ENCODE data around the gene GALR2.

DNA sequence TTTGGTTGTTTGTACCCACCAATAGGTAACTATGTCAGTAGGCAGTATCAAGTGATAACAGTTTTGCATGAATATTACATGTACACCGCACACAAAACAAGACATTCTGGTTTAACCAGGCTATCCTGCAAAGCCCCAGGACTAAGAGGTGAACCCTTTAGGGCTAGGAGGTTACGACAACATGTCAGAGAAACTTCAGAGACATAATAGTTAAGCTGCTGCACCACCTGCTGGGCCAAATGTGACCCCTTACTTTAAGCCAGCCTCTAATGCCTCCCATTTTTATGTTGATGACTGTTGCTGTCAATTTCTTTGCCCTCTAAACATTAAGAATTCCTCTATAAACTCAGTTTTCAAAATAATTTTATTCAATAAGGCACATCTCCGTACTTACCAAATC, 17.7 kb upstream of the GALR2 start:
- TF ChIP-seq, protein P1, sequence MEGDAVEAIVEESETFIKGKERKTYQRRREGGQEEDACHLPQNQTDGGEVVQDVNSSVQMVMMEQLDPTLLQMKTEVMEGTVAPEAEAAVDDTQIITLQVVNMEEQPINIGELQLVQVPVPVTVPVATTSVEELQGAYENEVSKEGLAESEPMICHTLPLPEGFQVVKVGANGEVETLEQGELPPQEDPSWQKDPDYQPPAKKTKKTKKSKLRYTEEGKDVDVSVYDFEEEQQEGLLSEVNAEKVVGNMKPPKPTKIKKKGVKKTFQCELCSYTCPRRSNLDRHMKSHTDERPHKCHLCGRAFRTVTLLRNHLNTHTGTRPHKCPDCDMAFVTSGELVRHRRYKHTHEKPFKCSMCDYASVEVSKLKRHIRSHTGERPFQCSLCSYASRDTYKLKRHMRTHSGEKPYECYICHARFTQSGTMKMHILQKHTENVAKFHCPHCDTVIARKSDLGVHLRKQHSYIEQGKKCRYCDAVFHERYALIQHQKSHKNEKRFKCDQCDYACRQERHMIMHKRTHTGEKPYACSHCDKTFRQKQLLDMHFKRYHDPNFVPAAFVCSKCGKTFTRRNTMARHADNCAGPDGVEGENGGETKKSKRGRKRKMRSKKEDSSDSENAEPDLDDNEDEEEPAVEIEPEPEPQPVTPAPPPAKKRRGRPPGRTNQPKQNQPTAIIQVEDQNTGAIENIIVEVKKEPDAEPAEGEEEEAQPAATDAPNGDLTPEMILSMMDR (conservative IDR thresholded peaks at IDR 0.05 in 1 of 2, IDR thresholded peaks at IDR 0.05 in 1 of 2; ENCODE audit: extremely low read depth in 1 of 2, insufficient read depth in 1 of 2, low read depth in 1 of 2, low read length in 2 of 2), result peak in 1 of 2 donors; percentile 1
- no peak for TF ChIP-seq EZH2 (IDR thresholded peaks at IDR 0.05; ENCODE audit: borderline replicate concordance, low read length)
